Midbrain (tissue), 1 donor: ENCODE results near the gene CNOT6L.
A peak's percentile ranks its signal among the peaks of the same experiment; 100 is the strongest.
"Not testable (repeated sequence)": the region's sequence is repeated elsewhere in the genome, so short reads cannot be mapped to it uniquely, and the experiment has no call there.

Source experiments
- DNase-seq: peaks from one replicate; lab custom pipeline; 2025; lab: John Stamatoyannopoulos, UW

CNOT6L gene

DNA sequence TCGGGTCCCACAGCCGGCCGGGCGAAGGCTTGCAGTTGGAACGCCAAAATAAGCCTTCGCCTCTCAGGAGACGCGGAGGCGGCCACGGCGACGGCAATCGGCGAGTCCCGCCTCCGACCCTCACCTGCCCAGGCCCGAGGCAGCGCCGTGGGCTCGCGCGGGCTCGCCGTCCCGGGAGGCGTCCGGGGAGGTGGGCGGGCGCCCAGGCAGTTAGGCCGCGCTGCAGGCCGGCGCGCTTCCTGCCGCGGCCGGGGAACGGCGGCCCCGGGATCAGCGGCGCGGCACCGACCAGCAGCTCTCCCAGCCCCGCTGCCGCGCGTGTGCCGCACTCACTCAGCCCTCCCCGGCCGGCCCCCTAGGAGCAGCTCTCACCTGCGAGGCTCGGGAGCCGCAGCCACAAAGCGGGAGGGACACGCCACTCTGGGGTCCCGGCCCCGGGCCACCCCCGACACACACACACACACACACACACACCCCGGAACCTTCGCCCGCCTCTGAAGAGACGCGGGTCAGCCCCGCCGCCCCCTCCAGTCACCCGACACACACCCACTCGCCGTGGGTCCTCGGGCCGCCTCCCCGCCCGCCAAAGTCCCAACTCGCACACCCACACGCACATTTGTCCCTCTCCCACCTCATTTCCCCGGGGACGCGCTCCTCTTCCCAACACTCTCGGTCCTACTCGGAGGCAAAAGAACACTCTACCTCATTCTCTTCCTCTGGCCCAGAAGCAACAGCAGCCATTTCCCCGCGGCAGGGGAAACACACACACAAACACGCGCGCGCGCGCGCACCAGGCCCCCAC, at the start of gene CNOT6L:
Gene CNOT6L (minus strand): TSS at position 767 of the 802 bp plus-strand sequence. CDS start 60 bp downstream, at position 707.
- DNase-seq, result peak; percentile 69

DNA sequence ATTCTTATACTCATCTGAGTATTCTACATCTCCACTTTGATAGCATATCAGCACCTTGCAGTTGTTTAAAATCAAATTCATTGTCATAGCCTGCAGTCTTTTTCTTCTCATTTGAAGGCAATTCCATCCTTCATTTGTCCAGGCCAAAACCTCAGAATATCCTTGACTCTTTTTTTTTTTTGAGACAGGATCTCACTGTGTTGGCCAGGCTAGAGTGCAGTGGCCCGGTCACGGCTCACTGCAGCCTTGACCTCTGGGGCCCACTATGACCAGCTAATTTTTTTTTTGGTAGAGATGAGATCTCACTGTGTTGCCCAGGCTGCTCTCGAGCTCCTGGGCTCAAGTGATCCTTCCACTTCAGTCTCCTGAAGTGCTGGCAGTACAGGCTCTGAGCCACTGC, 46.1 kb upstream of the CNOT6L start:
- no peak for DNase-seq

- not testable (repeated sequence) for DNase-seq
Measured at GRCh38 chr4:77863341-77863740, 44.2 kb upstream of the CNOT6L start.

- DNase-seq, result peak; percentile 93
Measured at GRCh38 chr4:77862478-77863216, 43.5 kb upstream of the CNOT6L start, which contains the start of gene MRPL1. MRPL1 (plus strand) TSS chr4:77862830; CDS start chr4:77862849, 19 bp downstream.

- DNase-seq, result peak; percentile 19
Measured at GRCh38 chr4:77861495-77861894, 42.3 kb upstream of the CNOT6L start.

DNA sequence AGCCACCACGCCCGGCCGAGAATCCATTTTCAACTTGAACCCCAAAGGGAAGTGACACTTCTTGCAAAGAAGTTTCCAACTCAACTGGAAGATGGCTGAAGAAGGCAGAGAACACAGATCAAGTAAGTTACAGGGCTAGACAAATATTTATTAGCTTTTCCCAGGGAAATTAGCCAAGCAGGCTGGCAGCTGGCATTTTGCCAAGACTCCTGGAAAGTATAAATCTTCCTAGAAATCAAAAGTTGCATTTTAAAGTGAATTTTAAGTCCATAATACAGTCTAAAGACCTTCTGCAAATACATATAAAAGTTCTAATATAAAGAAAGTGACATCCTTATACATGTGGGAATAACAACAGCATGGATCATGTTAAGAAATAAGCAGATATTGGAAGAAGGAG, 40.1 kb upstream of the CNOT6L start:
- peak; percentile 1 for DNase-seq

DNA sequence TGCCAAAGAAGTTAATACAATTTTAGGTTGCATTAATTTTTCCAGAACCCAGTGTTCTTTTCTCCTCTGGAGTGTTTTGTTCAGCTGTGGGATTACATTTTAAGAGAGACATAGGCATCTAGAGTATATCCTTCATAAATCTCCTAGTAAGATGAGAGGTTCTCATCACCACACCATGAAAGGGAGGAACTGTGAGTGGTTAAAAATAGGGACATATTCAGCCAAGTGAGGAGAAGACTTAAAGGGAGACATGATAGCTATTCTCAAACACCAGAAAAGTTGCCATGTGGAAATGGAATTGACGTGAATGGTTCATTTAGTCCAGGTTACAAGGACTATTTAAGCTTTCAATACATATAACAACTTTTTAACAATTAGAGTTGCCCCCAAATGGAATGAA, 37.0 kb upstream of the CNOT6L start:
- DNase-seq, result no peak

DNA sequence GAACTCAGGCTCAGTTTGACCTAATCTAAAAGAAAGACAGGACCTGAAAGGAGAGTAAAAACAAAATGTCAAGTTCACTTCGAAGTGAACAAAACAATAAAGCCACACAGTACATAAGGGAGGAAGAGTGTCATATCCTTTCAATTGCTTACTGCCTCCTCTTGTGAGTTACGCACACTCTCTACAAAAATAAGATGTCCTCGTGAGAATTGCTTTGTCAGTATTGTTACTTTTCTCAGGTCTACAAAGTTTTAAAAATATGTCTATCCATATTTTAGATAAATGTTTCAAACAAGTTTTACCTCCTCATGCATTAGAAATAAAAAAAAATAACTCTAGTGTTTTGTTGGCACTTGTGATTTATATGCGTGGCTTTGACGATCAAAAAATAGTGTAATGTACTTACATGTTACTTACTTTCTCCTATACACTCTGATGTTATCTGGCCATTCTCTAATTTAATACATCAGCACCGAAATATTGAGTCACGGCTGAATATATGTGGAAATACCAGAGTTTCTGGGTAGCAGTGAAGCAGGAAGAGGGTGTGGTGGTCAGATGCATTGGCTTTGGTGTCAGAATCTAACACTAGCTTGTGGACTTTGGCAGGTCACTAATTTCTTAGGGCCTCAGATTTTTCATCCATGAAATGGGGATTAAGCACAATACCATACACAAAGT, 35.4 kb upstream of the CNOT6L start:
- no peak for DNase-seq

DNA sequence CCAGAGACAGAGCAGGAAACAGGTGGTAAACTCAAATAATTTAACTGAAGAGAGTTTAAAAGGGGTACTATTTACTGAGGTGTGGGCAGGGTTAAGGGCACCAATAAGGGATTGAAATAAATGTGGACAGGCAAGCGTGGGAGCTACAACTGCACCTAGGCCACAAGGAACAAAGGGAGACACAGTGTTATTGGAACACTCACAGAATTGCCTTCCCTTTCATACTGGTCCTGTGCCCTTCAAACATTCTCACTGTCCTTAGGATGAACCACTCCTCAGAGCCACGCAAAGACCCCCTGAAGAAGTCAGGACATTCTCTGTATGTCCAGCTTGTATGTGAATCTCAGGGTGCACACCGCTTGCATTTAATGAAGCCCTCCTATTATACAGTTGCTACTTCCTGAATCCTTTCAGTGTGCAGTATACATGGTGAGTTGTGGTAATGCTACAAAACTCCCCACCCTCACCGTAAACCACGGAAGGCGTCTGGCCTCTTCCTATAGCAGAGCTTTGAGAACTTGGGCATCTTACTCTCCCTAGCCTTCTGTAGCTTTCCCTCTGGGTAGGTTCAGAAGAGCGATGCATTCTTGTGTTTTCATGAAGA, 33.8 kb upstream of the CNOT6L start:
- no peak for DNase-seq

- DNase-seq, result no peak
Measured at GRCh38 chr4:77849278-77849965, 30.3 kb upstream of the CNOT6L start.

DNA sequence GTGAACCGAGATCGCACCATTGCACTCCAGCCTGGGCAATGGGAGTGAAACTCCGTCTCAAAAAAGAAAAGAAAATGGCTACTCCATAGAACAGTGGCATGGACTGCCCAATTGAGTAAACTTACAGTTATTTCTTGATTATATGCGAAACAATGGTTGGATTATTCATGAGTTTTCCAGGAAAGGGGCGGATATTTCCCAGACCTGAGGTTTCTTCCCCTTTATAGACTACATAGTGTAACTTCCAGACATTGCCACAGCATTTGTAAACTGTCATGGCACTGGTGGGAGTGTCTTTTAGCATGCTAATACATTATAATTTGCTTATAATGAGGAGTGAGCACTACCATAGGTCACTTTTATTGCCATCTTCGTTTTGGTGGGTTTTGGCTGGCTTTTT, 29.3 kb upstream of the CNOT6L start:
- DNase-seq, result no peak

DNA sequence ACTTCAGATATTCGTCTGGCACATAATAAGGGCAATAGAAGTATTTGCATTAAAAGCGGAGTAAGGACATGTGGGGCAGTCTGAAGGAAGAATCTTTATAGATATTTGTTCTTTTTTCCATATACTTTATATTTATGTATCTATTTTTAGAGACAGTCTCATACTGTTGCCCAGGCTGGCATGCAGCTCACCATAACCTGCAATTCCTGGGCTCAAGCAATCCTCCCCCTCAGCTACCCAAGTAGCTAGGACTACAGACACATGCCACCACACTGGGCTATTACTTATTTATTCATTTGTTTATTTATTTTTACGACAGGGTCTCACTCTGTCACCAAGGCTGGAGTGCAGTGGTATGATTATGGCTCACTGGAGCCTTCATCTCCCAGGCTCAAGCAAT, 26.8 kb upstream of the CNOT6L start:
- no peak for DNase-seq

DNA sequence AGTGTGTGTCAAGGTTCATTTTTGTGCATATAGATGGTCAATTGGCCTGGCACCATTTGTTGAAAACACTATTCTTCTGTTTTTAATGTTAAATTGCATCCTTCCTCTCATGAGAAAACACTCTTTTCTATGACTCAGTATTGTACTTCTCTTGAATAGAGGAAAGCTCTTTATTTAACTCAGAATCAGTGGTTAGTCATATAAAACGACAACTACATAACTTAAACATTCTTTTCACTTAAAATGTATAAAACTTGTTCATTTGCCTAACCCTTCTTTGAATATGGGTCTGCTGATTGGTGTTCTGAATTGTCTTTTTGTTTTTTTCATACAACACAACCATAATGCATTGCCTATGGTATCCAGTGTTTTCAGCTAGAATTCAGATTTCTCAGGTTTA, 26.2 kb upstream of the CNOT6L start:
- no peak for DNase-seq

GRCh38 chr4:77844363-77844762, 25.2 kb upstream of the CNOT6L start:
- DNase-seq, result no peak

DNA sequence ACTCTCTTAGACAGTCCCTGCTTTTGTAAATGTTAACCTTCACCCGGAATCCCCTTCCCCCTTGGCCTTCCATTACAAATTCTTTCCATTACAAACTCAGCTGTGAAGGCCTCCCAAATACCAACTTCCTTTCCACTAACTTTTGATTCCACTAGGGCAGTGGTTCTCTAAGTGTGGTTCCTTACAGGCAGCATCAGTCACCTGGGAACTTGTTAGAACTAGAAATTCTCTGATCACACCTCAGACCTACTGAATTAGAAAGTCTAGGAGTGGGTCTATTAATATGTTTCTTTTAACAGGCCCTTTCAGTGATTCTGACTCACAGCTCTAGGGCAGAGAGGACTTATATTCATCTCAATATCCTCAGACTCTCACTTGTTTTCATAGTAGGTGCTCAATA, 24.5 kb upstream of the CNOT6L start:
- no peak for DNase-seq

- DNase-seq, result no peak
Measured at GRCh38 chr4:77834403-77834802, 15.2 kb upstream of the CNOT6L start.

GRCh38 chr4:77833126-77833724, 14.1 kb upstream of the CNOT6L start:
- no peak for DNase-seq

DNA sequence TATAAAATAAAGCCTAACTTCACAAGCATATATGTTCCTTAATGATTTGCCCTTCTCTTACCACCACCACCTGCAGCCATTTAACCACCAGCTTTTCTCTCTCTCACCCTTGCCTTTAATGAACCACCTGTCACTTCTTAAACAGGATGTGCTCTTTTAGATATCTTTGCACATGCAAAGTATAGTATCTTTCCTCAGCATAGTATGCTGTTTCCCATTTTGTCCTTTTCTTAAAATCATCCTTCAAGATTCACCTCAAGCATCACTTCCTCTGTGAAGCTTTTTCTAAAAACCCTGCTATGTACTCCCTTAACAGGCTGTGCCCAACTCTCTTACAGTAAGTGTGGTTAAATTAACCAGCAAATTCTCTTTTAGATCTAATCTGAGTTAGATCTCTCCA, 8.2 kb upstream of the CNOT6L start:
- no peak for DNase-seq

DNA sequence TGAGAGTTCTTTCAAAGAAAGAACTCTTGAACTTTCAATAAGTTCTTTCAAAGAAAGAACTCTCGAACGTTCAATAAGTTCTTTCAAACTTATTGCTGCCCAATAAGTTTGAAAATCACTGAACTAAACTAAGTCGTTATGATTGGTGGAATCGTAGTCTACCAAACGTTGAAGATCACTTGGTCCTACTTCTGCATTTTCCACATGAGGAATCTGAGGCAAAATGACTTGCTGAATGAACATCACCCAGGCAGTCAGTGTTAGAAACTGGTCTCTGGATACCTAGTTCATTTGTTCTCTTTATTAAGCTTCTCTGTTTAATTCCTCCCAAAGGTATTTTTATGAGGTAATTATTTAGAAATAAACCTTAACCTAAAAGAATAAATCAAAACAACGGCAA, 7.1 kb upstream of the CNOT6L start:
- DNase-seq, result no peak

- no peak for DNase-seq
Measured at GRCh38 chr4:77821775-77822174, 2.6 kb upstream of the CNOT6L start.
